GM23338 (cell line): ENCODE data around the gene BNC2. TPM values are rescaled to one million over a fixed set of nuclear protein-coding genes. Genes with fewer than 3 reads are reported as not detected.

Experiments
- ATAC-seq: fragments of 200-7000 bp; cut with Tn5 transposase; 3 replicates; pipeline ENCODE4 v1.9.1; 2020
- DNase-seq: peaks from one replicate; pipeline ENCODE4 v3.0.0-alpha.2; 2015; ENCODE audit warnings: low spot score
- H2AFZ ChIP-seq: fragments of 200-600 bp; sonication (generic); 2 replicates; pipeline ENCODE4 v1.8.0; 2016; ENCODE audit warnings: antibody characterized with exemption, mild to moderate bottlenecking, moderate library complexity
- H3F3A ChIP-seq: fragments of 200-600 bp; sonication (generic); replicated peaks from 2 replicates; pipeline ENCODE4 v1.8.0; 2017; ENCODE audit warnings: antibody characterized with exemption, mixed run types, low read depth
- H3K27ac ChIP-seq: fragments of 200-600 bp; sonication (generic); 2 replicates; pipeline ENCODE4 v1.6.1; 2016; ENCODE audit warnings: low read depth
- H3K27me3 ChIP-seq: fragments of 200-600 bp; sonication (generic); 2 replicates; pipeline ENCODE4 v1.8.0; 2016; ENCODE audit warnings: mild to moderate bottlenecking, mixed run types, moderate library complexity; ENCODE audit not compliant: insufficient read depth
- H3K36me3 ChIP-seq: fragments of 200-600 bp; sonication (generic); 2 replicates; pipeline ENCODE4 v1.8.0; 2016; ENCODE audit warnings: mild to moderate bottlenecking; ENCODE audit not compliant: insufficient read depth
- H3K4me1 ChIP-seq: fragments of 200-600 bp; sonication (generic); 2 replicates; pipeline ENCODE4 v1.8.0; 2016; ENCODE audit warnings: mild to moderate bottlenecking, moderate library complexity; ENCODE audit not compliant: insufficient read depth
- H3K4me2 ChIP-seq: fragments of 200-600 bp; sonication (generic); 2 replicates; pipeline ENCODE4 v1.7.1; 2017; ENCODE audit warnings: mixed run types
- H3K4me3 ChIP-seq: fragments of 200-600 bp; sonication (generic); 2 replicates; pipeline ENCODE4 v1.6.1; 2016; ENCODE audit warnings: mixed run types
- H3K79me2 ChIP-seq: fragments of 200-600 bp; sonication (generic); replicated peaks from 2 replicates; pipeline ENCODE4 v1.8.0; 2017; ENCODE audit warnings: mild to moderate bottlenecking; ENCODE audit not compliant: insufficient read depth
- H3K9me2 ChIP-seq: fragments of 200-600 bp; sonication (generic); 2 replicates; pipeline ENCODE4 v1.8.0; 2017; ENCODE audit not compliant: insufficient read depth
- H4K20me1 ChIP-seq: fragments of 200-600 bp; sonication (generic); replicated peaks from 2 replicates; pipeline ENCODE4 v1.8.0; 2017; ENCODE audit warnings: mild to moderate bottlenecking; ENCODE audit not compliant: insufficient read depth
- H3K27ac Mint-ChIP-seq: 2 replicates; pipeline ENCODE4 v1.8.0; 2020; ENCODE audit warnings: inconsistent platforms, mild to moderate bottlenecking, moderate library complexity, mixed read lengths
- H3K27me3 Mint-ChIP-seq: 3 replicates; pipeline ENCODE4 v1.8.0; 2022; ENCODE audit warnings: low read depth, mild to moderate bottlenecking, moderate library complexity, mixed read lengths, inconsistent platforms; ENCODE audit not compliant: insufficient read depth, poor library complexity
- H3K36me3 Mint-ChIP-seq: 3 replicates; pipeline ENCODE4 v1.8.0; 2021; ENCODE audit warnings: low read depth, mild to moderate bottlenecking, inconsistent platforms, moderate library complexity, mixed read lengths
- H3K4me1 Mint-ChIP-seq: 3 replicates; pipeline ENCODE4 v1.8.0; 2020; ENCODE audit warnings: mild to moderate bottlenecking, inconsistent platforms, mixed read lengths
- H3K4me3 Mint-ChIP-seq: 3 replicates; pipeline ENCODE4 v1.8.0; 2021; ENCODE audit warnings: moderate library complexity, mild to moderate bottlenecking, inconsistent platforms, mixed read lengths
- H3K9me3 Mint-ChIP-seq: 3 replicates; pipeline ENCODE4 v1.8.0; 2020; ENCODE audit warnings: moderate library complexity, mild to moderate bottlenecking, inconsistent platforms, mixed read lengths
- CREB1 ChIP-seq: fragments of 250-450 bp; sonication (Bioruptor Pico); IDR thresholded peaks from 2 replicates; pipeline ENCODE4 v1.5.0; 2020; ENCODE audit warnings: low read depth, mild to moderate bottlenecking, moderate library complexity
- ETS1 ChIP-seq: IDR thresholded peaks from 2 replicates; pipeline ENCODE4 v1.6.1; 2016; ENCODE audit warnings: antibody characterized with exemption
- EZH2phosphoT487 ChIP-seq: fragments of 200-600 bp; sonication (generic); IDR thresholded peaks from one replicate; pipeline ENCODE4 v1.8.1; 2018; ENCODE audit warnings: antibody characterized with exemption; ENCODE audit not compliant: unreplicated experiment
- JUNB ChIP-seq: IDR thresholded peaks from one replicate; pipeline ENCODE4 v1.6.1; 2016; ENCODE audit warnings: antibody characterized with exemption; ENCODE audit not compliant: unreplicated experiment
- NANOG ChIP-seq: IDR thresholded peaks from 2 replicates; pipeline ENCODE4 v1.6.1; 2016; ENCODE audit warnings: antibody characterized with exemption, borderline replicate concordance
- REST ChIP-seq: IDR thresholded peaks from one replicate; pipeline ENCODE4 v1.6.1; 2018; ENCODE audit warnings: antibody characterized with exemption; ENCODE audit not compliant: unreplicated experiment
- ZNF114 ChIP-seq: fragments of 250-450 bp; sonication (Bioruptor Pico); IDR thresholded peaks from 2 replicates; pipeline ENCODE4 v1.5.0; 2020; ENCODE audit warnings: mild to moderate bottlenecking, moderate library complexity
- ZNF462 ChIP-seq: fragments of 250-450 bp; sonication (Bioruptor Pico); IDR thresholded peaks from 2 replicates; pipeline ENCODE4 v1.5.0; 2020; ENCODE audit warnings: mild to moderate bottlenecking, moderate library complexity
- polyA plus RNA-seq: library from polyadenylated mRNA; unstranded; fragments of >200 nt; fragmentation: Nextera tagmentation; extraction: Ambion mirVana; gene quantifications from 2 replicates; pipeline ENCODE4 v1.2.1, GENCODE V29; 2016
- total RNA-seq: library from RNA; depleted of rRNA; stranded (reverse); fragments of >200 nt; shearing (Covaris generic); gene quantifications from 2 replicates; pipeline ENCODE4 v1.2.3, GENCODE V29; 2014

The BNC2 gene
- total and polyA plus RNA-seq, 2 experiments from 2014 or later, result 12.7 to 13.2 TPM

GRCh38 chr9:16475257-16475656 lies 395.2 kb downstream of the BNC2 start (continued):
- TF ChIP-seq REST, result no peak

GRCh38 chr9:16469184-16469583 lies 401.3 kb downstream of the BNC2 start:
- no peaks in the 10 kb centered on the region for H4K20me1 ChIP-seq
- Mint-ChIP-seq H3K4me1 (peaks cover 2% of the 10 kb centered on the region), H3K4me3 (no peak overlapping the region), H3K9me3 (peaks cover 29% of the 10 kb centered on the region), H3K36me3 (peaks cover 52% of the 10 kb centered on the region), H3K27ac (no peak overlapping the region), H3K27me3 (peaks cover 3% of the 10 kb centered on the region)
- H3K4me1 ChIP-seq, result no peaks in the 10 kb centered on the region
- no peak overlapping the region for H3K4me2 ChIP-seq
- H3K36me3 ChIP-seq, result no peaks in the 10 kb centered on the region; the same call in none of the 2 replicates
- DNase-seq, result no peak
- H3K4me3 ChIP-seq, result no peak overlapping the region
- ATAC-seq, result no peak
- H3K27me3 ChIP-seq, result no peaks in the 10 kb centered on the region
- H3K9me2 ChIP-seq, result 0 out of 2 replicates have a peak, but pooled peaks cover 5% of the 10 kb centered on the region
- no peak overlapping the region for H3K27ac ChIP-seq
- no peak overlapping the region for H2AFZ ChIP-seq
- H3K79me2 ChIP-seq, result no peaks in the 10 kb centered on the region
- no peaks in the 10 kb centered on the region for H3F3A ChIP-seq
- TF ChIP-seq REST (no peak), JUNB (no peak), NANOG (no peak), ETS1 (no peak), CREB1 (CRISPR knock-in tag) (no peak), EZH2phosphoT487 (no peak), ZNF114 (CRISPR knock-in tag) (no peak), ZNF462 (CRISPR knock-in tag) (no peak)
